Ishikawa (cell line): ENCODE results near the gene HOXA2.

ENCODE experiments used
- CEBPB ChIP-seq: IDR thresholded peaks from 2 replicates; pipeline ENCODE4 v1.6.1; 2012
- EGR1 ChIP-seq: IDR thresholded peaks from 2 replicates; pipeline ENCODE4 v1.6.1; 2012
- EP300 ChIP-seq: IDR thresholded peaks from 2 replicates; pipeline ENCODE4 v1.6.1; 2012; ENCODE audit warnings: borderline replicate concordance
- FOXM1 ChIP-seq: IDR thresholded peaks from 2 replicates; pipeline ENCODE4 v1.6.1; 2012; ENCODE audit warnings: low read depth, borderline replicate concordance
- NFIC ChIP-seq: IDR thresholded peaks from 2 replicates; pipeline ENCODE4 v1.6.1; 2012
- RAD21 ChIP-seq: IDR thresholded peaks from 2 replicates; pipeline ENCODE4 v1.6.1; 2012; ENCODE audit warnings: low read depth
- TAF1 ChIP-seq: IDR thresholded peaks from 2 replicates; pipeline ENCODE4 v1.6.1; 2012; ENCODE audit warnings: low read depth, mild to moderate bottlenecking
- TCF12 ChIP-seq: IDR thresholded peaks from 2 replicates; pipeline ENCODE4 v1.6.1; 2012; ENCODE audit warnings: low read depth
- TEAD4 ChIP-seq: IDR thresholded peaks from 2 replicates; pipeline ENCODE4 v1.6.1; 2012
- YY1 ChIP-seq: IDR thresholded peaks from 2 replicates; pipeline ENCODE4 v1.6.1; 2012; ENCODE audit warnings: low read depth
- ZBTB7A ChIP-seq: IDR thresholded peaks from 2 replicates; pipeline ENCODE4 v1.6.1; 2012; ENCODE audit warnings: low read depth
- TF ChIP-seq, protein P1 (sequence below): IDR thresholded peaks from 2 replicates; pipeline ENCODE4 v1.6.1; 2012
- TF ChIP-seq, protein P2 (sequence below): IDR thresholded peaks from 2 replicates; pipeline ENCODE4 v1.6.1; 2012
- TF ChIP-seq, protein P3 (sequence below): IDR thresholded peaks from 2 replicates; pipeline ENCODE4 v1.6.1; 2012; ENCODE audit warnings: low read depth, mild to moderate bottlenecking

HOXA2 gene

DNA sequence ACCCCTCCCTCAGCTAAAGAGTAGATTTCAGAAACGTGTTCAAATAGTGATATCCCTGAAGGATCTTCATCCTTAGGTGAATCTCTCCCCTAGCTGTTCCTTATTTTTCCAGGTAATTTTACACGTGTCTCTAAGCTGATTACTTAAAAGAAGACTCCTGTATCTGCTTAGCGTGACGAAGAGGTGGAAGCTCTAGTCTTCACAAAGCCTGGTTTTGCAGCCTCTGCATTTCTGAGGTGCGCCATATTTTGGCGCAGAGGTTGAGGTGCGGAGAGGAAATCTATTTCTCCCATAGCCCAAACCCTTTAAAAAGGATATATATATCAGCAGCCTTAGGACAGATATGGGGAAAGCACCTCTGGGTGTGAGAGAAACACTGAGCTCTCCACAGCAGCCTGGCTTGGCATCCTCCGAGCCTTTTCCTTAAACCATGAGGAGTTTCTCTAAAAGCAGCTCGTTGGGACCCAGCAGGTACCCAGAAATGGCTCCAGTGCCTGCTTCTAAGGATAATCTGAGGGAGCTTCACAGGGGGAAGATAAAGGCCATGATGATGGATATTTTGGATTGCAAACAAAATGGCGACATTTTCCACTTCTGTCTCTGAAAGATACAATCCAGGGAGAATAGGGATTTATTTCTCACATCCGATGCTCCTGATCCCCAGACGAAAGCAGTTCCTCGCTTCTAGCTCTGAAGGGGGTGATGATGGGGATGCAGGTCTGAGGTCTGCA, 3.0 kb upstream of the HOXA2 start:
- TF ChIP-seq EP300 (no peak), NFIC (no peak), RAD21 (no peak), TEAD4 (no peak), TAF1 (no peak), ZBTB7A (no peak), EGR1 (no peak), CEBPB (no peak)
- TF ChIP-seq, protein P1, sequence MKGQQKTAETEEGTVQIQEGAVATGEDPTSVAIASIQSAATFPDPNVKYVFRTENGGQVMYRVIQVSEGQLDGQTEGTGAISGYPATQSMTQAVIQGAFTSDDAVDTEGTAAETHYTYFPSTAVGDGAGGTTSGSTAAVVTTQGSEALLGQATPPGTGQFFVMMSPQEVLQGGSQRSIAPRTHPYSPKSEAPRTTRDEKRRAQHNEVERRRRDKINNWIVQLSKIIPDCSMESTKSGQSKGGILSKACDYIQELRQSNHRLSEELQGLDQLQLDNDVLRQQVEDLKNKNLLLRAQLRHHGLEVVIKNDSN = no peak
- TF ChIP-seq, protein P2, sequence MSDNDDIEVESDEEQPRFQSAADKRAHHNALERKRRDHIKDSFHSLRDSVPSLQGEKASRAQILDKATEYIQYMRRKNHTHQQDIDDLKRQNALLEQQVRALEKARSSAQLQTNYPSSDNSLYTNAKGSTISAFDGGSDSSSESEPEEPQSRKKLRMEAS = no peak

DNA sequence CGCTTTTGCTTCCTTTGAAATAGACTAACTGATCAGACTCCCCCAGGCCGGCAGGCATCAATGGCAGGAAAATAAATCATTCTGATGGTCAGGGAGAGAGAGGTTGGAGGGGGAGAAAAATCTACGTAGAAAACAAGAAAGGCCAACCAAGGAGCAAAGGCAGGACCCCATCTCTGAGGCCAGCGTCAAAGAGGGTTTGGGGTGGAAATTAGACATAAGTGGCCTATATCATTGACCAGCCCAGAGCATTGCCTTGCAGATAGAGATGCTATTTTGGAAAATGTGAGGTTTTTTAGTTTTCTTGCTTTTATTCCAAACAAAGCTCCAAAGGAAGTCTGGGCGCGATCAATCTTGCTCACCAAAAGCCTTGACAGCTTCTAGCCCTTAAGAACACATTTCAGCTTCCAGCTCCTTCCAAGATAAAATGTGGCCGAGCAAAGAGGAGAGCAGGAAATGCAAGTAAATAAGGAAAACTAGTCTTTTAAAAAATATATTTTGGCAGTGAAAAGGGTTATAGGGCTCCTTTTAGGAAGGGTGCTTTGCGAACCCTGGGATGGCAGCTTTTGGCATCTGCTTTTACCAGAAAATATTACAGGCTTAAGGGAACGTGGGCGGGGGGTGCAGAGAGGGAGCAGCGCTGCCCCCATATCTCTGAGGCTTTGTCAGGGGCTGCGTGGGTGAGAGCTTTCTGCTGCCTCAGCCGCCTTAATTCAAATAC, 2.0 kb upstream of the HOXA2 start:
- TF ChIP-seq NFIC = no peak
- TF ChIP-seq RAD21 = no peak
- TF ChIP-seq CEBPB = no peak
- no peak for TF ChIP-seq TAF1
- TF ChIP-seq TCF12 = no peak
- no peak for TF ChIP-seq YY1
- no peak for TF ChIP-seq EGR1
- TF ChIP-seq, protein P1 = no peak
- no peak for TF ChIP-seq ZBTB7A
- no peak for TF ChIP-seq EP300

DNA sequence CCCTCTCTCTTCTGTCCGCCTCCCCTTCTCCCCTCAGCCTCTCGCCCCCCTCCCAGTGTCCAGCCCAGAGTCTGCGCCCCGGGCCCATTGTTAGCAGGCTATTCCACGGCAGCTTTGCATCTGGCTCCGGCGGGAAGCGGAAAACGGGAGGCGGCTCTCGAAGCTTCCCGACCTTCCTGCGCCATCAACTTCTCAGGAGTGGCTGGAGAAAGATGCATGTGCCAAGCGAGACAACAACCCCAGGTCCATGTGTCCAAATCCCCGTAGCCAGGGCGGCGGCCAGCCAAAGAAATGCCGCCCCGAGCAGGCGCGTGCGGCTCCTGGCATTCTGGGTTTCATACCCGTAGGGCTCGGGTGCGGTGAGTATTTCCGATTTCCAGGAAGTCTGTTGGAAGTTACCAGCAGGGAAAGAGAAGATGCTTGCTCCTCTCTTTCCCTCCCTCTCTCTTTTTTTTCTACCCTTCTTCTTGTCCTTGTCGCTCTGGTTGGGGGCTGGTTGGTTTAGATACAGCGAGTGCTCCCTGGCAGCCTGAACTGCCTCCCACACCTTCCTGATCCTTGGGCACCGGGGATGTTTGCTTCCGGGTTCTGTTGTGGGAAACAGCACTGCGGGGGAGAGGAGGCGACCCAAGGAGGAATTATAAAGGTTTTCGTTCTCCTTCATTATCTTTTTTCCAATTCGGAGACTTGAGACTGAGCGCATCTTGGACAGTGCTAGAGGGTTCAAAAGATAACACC, 1.2 kb upstream of the HOXA2 start:
- TF ChIP-seq YY1 (no peak), ZBTB7A (no peak)

DNA sequence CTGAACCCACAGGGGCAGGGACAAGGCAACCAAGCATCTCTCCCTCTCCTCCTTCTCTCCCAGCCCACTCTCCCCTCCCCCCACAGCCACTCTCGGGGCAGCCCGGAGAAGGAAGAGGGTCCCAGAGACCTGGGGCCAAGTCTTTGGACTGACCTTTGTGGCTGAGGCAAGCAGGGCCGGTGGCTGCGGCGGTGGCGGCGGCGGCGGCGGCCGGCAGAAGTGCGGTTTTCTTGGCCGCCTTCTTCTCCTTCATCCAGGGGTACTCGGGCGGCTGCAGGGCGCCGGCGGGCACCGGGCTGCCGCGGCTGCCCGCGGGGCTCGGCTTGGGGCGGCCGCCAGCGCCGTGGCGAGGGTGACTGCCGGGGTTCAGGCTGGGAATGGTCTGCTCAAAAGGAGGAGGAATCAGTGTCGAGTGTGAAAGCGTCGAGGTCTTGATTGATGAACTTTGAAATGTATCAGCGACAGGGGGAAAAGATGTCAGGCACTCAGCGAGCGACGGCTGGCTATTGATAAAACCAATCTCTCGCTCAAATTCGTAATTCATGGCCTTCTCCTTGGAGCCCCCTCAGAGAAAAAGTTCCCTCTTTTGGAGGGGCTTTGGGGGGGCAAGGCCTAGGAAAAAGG, 414 bp downstream of the HOXA2 start:
- TF ChIP-seq ZBTB7A (no peak), FOXM1 (no peak), CEBPB (no peak)
- TF ChIP-seq, protein P3, sequence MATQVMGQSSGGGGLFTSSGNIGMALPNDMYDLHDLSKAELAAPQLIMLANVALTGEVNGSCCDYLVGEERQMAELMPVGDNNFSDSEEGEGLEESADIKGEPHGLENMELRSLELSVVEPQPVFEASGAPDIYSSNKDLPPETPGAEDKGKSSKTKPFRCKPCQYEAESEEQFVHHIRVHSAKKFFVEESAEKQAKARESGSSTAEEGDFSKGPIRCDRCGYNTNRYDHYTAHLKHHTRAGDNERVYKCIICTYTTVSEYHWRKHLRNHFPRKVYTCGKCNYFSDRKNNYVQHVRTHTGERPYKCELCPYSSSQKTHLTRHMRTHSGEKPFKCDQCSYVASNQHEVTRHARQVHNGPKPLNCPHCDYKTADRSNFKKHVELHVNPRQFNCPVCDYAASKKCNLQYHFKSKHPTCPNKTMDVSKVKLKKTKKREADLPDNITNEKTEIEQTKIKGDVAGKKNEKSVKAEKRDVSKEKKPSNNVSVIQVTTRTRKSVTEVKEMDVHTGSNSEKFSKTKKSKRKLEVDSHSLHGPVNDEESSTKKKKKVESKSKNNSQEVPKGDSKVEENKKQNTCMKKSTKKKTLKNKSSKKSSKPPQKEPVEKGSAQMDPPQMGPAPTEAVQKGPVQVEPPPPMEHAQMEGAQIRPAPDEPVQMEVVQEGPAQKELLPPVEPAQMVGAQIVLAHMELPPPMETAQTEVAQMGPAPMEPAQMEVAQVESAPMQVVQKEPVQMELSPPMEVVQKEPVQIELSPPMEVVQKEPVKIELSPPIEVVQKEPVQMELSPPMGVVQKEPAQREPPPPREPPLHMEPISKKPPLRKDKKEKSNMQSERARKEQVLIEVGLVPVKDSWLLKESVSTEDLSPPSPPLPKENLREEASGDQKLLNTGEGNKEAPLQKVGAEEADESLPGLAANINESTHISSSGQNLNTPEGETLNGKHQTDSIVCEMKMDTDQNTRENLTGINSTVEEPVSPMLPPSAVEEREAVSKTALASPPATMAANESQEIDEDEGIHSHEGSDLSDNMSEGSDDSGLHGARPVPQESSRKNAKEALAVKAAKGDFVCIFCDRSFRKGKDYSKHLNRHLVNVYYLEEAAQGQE = no peak
- TF ChIP-seq, protein P1 = no peak
- TF ChIP-seq, protein P2 = no peak

DNA sequence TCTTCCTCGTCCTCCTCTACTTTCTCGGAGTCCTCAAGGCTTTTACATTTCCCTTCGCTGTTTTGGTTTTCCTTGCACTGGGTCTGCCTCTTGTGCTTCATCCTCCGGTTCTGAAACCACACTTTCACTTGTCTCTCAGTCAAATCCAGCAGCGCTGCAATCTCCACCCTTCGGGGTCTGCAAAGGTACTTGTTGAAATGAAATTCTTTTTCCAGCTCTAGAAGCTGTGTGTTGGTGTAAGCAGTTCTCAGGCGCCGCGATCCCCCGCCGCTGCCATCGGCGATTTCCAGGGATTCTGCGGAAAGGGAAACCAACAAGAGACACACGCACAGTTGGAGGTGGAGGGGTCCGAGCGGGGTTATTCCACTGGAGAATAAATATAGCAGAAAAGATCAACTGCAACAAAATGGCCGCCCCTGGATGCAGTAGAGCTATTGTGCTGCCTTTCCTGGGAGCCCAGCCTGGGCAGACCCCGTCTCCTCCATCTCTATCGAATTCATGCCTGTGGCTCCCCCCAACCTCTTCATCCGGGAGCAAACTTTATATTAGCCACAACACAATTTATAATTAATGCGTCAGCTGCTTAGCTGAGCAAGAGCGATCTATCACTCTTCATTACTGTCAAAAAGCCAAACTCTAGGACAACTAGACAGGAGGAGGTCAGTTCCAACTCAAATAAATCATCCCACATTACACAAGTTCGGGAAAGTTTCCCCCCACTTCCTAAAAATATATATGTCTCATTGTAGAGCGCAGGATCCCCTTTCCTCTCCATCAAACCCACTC, 1.1 kb downstream of the HOXA2 start:
- TF ChIP-seq, protein P2 = no peak
- TF ChIP-seq, protein P3 = no peak
